ENCODE data around the gene ME3. TPM values are rescaled to one million over a fixed set of nuclear protein-coding genes. Genes with fewer than 3 reads are reported as not detected.
"Not testable (repeated sequence)": the region's sequence is repeated elsewhere in the genome, so short reads cannot be mapped to it uniquely, and the experiment has no call there.

Gene ME3
- polyA plus RNA-seq, 2 of the 4 experiments (the other 2 are of a cell fraction): 19.7 to 22.3 TPM

- peak; percentile 43; the same call in 1 of the 2 replicates for TF ChIP-seq HDAC2 (IDR thresholded peaks at IDR 0.05)
- WGBS (ENCODE audit: missing lambda C conversion rate): 95% methylated on average over 5 of the region's 5 CpGs
- ChIA-PET CTCF (interaction anchor here (1.4 kb wide), 1 partner anchor 54 kb away, joined by 4 read pairs; no protein-coding TSS in a partner anchor), POLR2A (interaction anchor here (2.8 kb wide), 1 partner anchor 39 kb away, joined by 30 read pairs; no protein-coding TSS in a partner anchor)
- Histone ChIP-seq H3K27ac (peak overlapping the region; percentile 90), H3K9me3 (peaks cover 22% of the 10 kb centered on the region; the same call in 2 of the 3 replicates), H3K4me1 (peaks cover 53% of the 10 kb centered on the region)
- not testable (repeated sequence) for H3K4me2 ChIP-seq; FAIRE-seq; ATAC-seq; H3K4me3 ChIP-seq; DNase-seq (ENCODE audit: low read depth in 1 of 2, low spot score in 1 of 2)
Measured at GRCh38 chr11:86522512-86522911, 149.9 kb downstream of the ME3 start.

- ATAC-seq (no peak), DNase-seq (ENCODE audit: low read depth in 1 of 2, low spot score in 1 of 2) (peak in 1 of 2 experiments; percentile 23), FAIRE-seq (no peak)
- 79% methylated on average over 5 of the region's 5 CpGs for WGBS (ENCODE audit: missing lambda C conversion rate)
- ChIA-PET POLR2A (no interaction called here), CTCF (interaction anchor here (1.4 to 2.7 kb wide), 5 partner anchors 16 to 293 kb away, joined by 3 to 6 read pairs (median 5); no protein-coding TSS in a partner anchor)
- H3K4me1 ChIP-seq: peaks cover 68% of the 10 kb centered on the region
- H3K27ac ChIP-seq: peak overlapping the region; percentile 52 to 90
- TF ChIP-seq ZFP36 (IDR thresholded peaks at IDR 0.05; ENCODE audit: borderline replicate concordance, partially characterized antibody) (no peak), SREBF2 (IDR thresholded peaks at IDR 0.05) (no peak), NFE2L2 (conservative IDR thresholded peaks at IDR 0.05; ENCODE audit: low read length) (no peak), NPAS2 (CRISPR knock-in tag; IDR thresholded peaks at IDR 0.05; ENCODE audit: borderline replicate concordance) (no peak), EP300 (IDR thresholded peaks at IDR 0.05) (no peak)
- no peak overlapping the region for H3K4me3 ChIP-seq
- peak overlapping the region; percentile 25 for H3K4me2 ChIP-seq
- H3K9me3 ChIP-seq: 0 out of 3 replicates have a peak, but pooled peaks cover 2% of the 10 kb centered on the region
Measured at GRCh38 chr11:86519064-86519911, 153.1 kb downstream of the ME3 start.

GRCh38 chr11:86518211-86518610, 154.2 kb downstream of the ME3 start:
- TF ChIP-seq HDAC2 (IDR thresholded peaks at IDR 0.05) (no peak), CBX8 (IDR thresholded peaks at IDR 0.05) (no peak), MAX (IDR thresholded peaks at IDR 0.05) (no peak), REST (IDR thresholded peaks at IDR 0.05) (no peak), FOSL2 (IDR thresholded peaks at IDR 0.05) (no peak), FOSL2 (CRISPR knock-in tag; IDR thresholded peaks at IDR 0.05) (no peak), ELK1 (IDR thresholded peaks at IDR 0.05; ENCODE audit: low read depth, low read length) (no peak), MYC (IDR thresholded peaks at IDR 0.05; ENCODE audit: borderline replicate concordance, low read length) (no peak), JUN (IDR thresholded peaks at IDR 0.05) (no peak), TFCP2L1 (CRISPR knock-in tag; IDR thresholded peaks at IDR 0.05) (no peak), HOXA7 (CRISPR knock-in tag; IDR thresholded peaks at IDR 0.05) (no peak), FOSB (CRISPR knock-in tag; IDR thresholded peaks at IDR 0.05) (no peak), SREBF2 (IDR thresholded peaks at IDR 0.05) (no peak), NR3C1 (IDR thresholded peaks at IDR 0.05) (no peak), GATA3 (IDR thresholded peaks at IDR 0.05; ENCODE audit: borderline replicate concordance) (no peak), PBX3 (IDR thresholded peaks at IDR 0.05) (no peak), BCL3 (IDR thresholded peaks at IDR 0.05) (no peak), POLR2A (IDR thresholded peaks at IDR 0.05; ENCODE audit: low read length) (no peak), CEBPB (IDR thresholded peaks at IDR 0.05) (no peak)
- Histone ChIP-seq H3K4me3 (no peak overlapping the region), H3K9me3 (0 out of 3 replicates have a peak, but pooled peaks cover 2% of the 10 kb centered on the region), H3K4me2 (no peak overlapping the region), H3K4me1 (peaks cover 65% of the 10 kb centered on the region), H3K27ac (peak overlapping the region in 1 of 2 experiments; percentile 90; a peak in 3 of 6 replicates)
- ATAC-seq (no peak), FAIRE-seq (no peak), DNase-seq (ENCODE audit: low read depth in 1 of 2, low spot score in 1 of 2) (no peak)
- 96% methylated on average over 6 of the region's 6 CpGs for WGBS (ENCODE audit: missing lambda C conversion rate)
- POLR2A ChIA-PET: no interaction called here
- CTCF ChIA-PET: interaction anchor here (0.9 to 2.1 kb wide), 4 partner anchors 15 to 281 kb away, joined by 3 to 5 read pairs (median 3); no protein-coding TSS in a partner anchor

Measured in A549 (cell line).